Measurements from ENCODE around the gene TBPL1.

The TBPL1 gene

GRCh38 chr6:134020968-134021367 lies 67.9 kb downstream of the TBPL1 start:
- Mint-ChIP-seq H3K4me1 (ENCODE audit: low read depth) (no peaks in the 10 kb centered on the region), H3K36me3 (ENCODE audit: low read depth) (no peaks in the 10 kb centered on the region), H3K27me3 (no peaks in the 10 kb centered on the region), H3K27ac (no peak overlapping the region), H3K9me3 (no peaks in the 10 kb centered on the region), H3K4me3 (no peak overlapping the region)
- DNase-seq: no peak

GRCh38 chr6:134021396-134022122 lies 68.5 kb downstream of the TBPL1 start:
- no peaks in the 10 kb centered on the region for H3K27me3 Mint-ChIP-seq
- no peak overlapping the region for H3K4me3 Mint-ChIP-seq
- no peaks in the 10 kb centered on the region for H3K9me3 Mint-ChIP-seq
- no peaks in the 10 kb centered on the region for H3K36me3 Mint-ChIP-seq (ENCODE audit: low read depth)
- H3K4me1 Mint-ChIP-seq (ENCODE audit: low read depth): no peaks in the 10 kb centered on the region
- H3K27ac Mint-ChIP-seq: no peak overlapping the region
- DNase-seq: no peak

GRCh38 chr6:134022650-134023049 lies 69.6 kb downstream of the TBPL1 start:
- H3K4me1 Mint-ChIP-seq (ENCODE audit: low read depth): no peaks in the 10 kb centered on the region
- no peak for DNase-seq
- H3K27me3 Mint-ChIP-seq: no peaks in the 10 kb centered on the region
- H3K4me3 Mint-ChIP-seq: no peak overlapping the region
- no peak overlapping the region for H3K27ac Mint-ChIP-seq
- no peaks in the 10 kb centered on the region for H3K36me3 Mint-ChIP-seq (ENCODE audit: low read depth)
- H3K9me3 Mint-ChIP-seq: no peaks in the 10 kb centered on the region

- DNase-seq: no peak
- no peak overlapping the region for H3K4me3 Mint-ChIP-seq
- H3K27ac Mint-ChIP-seq: no peak overlapping the region
- H3K9me3 Mint-ChIP-seq: no peaks in the 10 kb centered on the region
- H3K27me3 Mint-ChIP-seq: no peaks in the 10 kb centered on the region
- no peaks in the 10 kb centered on the region for H3K36me3 Mint-ChIP-seq (ENCODE audit: low read depth)
- no peaks in the 10 kb centered on the region for H3K4me1 Mint-ChIP-seq (ENCODE audit: low read depth)
Observed at GRCh38 chr6:134026597-134026996, 73.6 kb downstream of the TBPL1 start.

GRCh38 chr6:134028438-134028837 lies 75.4 kb downstream of the TBPL1 start:
- no peaks in the 10 kb centered on the region for H3K9me3 Mint-ChIP-seq
- no peak overlapping the region for H3K4me3 Mint-ChIP-seq
- H3K27ac Mint-ChIP-seq: no peak overlapping the region
- no peak for DNase-seq
- no peaks in the 10 kb centered on the region for H3K36me3 Mint-ChIP-seq (ENCODE audit: low read depth)
- no peaks in the 10 kb centered on the region for H3K4me1 Mint-ChIP-seq (ENCODE audit: low read depth)
- H3K27me3 Mint-ChIP-seq: no peaks in the 10 kb centered on the region

- peaks cover 4% of the 10 kb centered on the region for H3K4me1 Mint-ChIP-seq (ENCODE audit: low read depth)
- H3K27me3 Mint-ChIP-seq: no peaks in the 10 kb centered on the region
- DNase-seq: no peak
- H3K36me3 Mint-ChIP-seq (ENCODE audit: low read depth): no peaks in the 10 kb centered on the region
- H3K27ac Mint-ChIP-seq: no peak overlapping the region
- no peak overlapping the region for H3K4me3 Mint-ChIP-seq
- no peaks in the 10 kb centered on the region for H3K9me3 Mint-ChIP-seq
Observed at GRCh38 chr6:134029495-134030455, 76.8 kb downstream of the TBPL1 start.

- Mint-ChIP-seq H3K4me1 (ENCODE audit: low read depth) (peaks cover 11% of the 10 kb centered on the region), H3K36me3 (ENCODE audit: low read depth) (no peaks in the 10 kb centered on the region), H3K27ac (no peak overlapping the region), H3K27me3 (no peaks in the 10 kb centered on the region), H3K4me3 (no peak overlapping the region), H3K9me3 (no peaks in the 10 kb centered on the region)
- no peak for DNase-seq
Observed at GRCh38 chr6:134031696-134032255, 78.8 kb downstream of the TBPL1 start.

GRCh38 chr6:134034478-134034877 lies 81.5 kb downstream of the TBPL1 start:
- Mint-ChIP-seq H3K27me3 (no peaks in the 10 kb centered on the region), H3K4me3 (no peak overlapping the region), H3K4me1 (ENCODE audit: low read depth) (peaks cover 11% of the 10 kb centered on the region), H3K27ac (no peak overlapping the region), H3K9me3 (no peaks in the 10 kb centered on the region), H3K36me3 (ENCODE audit: low read depth) (no peaks in the 10 kb centered on the region)
- no peak for DNase-seq

GRCh38 chr6:134034961-134035822 lies 82.2 kb downstream of the TBPL1 start:
- Mint-ChIP-seq H3K9me3 (no peaks in the 10 kb centered on the region), H3K36me3 (ENCODE audit: low read depth) (no peaks in the 10 kb centered on the region), H3K4me1 (ENCODE audit: low read depth) (peaks cover 11% of the 10 kb centered on the region), H3K27me3 (no peaks in the 10 kb centered on the region), H3K27ac (no peak overlapping the region), H3K4me3 (no peak overlapping the region)
- no peak for DNase-seq

- Mint-ChIP-seq H3K36me3 (ENCODE audit: low read depth) (no peaks in the 10 kb centered on the region), H3K4me1 (ENCODE audit: low read depth) (peaks cover 11% of the 10 kb centered on the region), H3K27ac (no peak overlapping the region), H3K9me3 (no peaks in the 10 kb centered on the region), H3K27me3 (no peaks in the 10 kb centered on the region), H3K4me3 (no peak overlapping the region)
- no peak for DNase-seq
Observed at GRCh38 chr6:134035823-134036296, 82.8 kb downstream of the TBPL1 start.

- Mint-ChIP-seq H3K27me3 (peaks cover 9% of the 10 kb centered on the region), H3K9me3 (no peaks in the 10 kb centered on the region), H3K4me3 (no peak overlapping the region), H3K36me3 (ENCODE audit: low read depth) (no peaks in the 10 kb centered on the region), H3K4me1 (ENCODE audit: low read depth) (peaks cover 11% of the 10 kb centered on the region), H3K27ac (no peak overlapping the region)
- DNase-seq: no peak
Observed at GRCh38 chr6:134039116-134039515, 86.1 kb downstream of the TBPL1 start.
